ENCODE results near the gene PSMD10.

Gene PSMD10

GRCh38 chrX:108071578-108071977 lies 19.8 kb downstream of the PSMD10 start:
- no peak for DNase-seq

GRCh38 chrX:108070891-108071290 lies 20.5 kb downstream of the PSMD10 start:
- DNase-seq, result no peak

- no peak for DNase-seq
Observed at GRCh38 chrX:108068121-108068520, 23.2 kb downstream of the PSMD10 start.

- DNase-seq, result no peak
Observed at GRCh38 chrX:108064613-108065012, 26.7 kb downstream of the PSMD10 start.

- DNase-seq, result no peak
Observed at GRCh38 chrX:108064001-108064400, 27.3 kb downstream of the PSMD10 start.

- no peak for DNase-seq
Observed at GRCh38 chrX:108059801-108060200, 31.5 kb downstream of the PSMD10 start.

GRCh38 chrX:108055546-108055945 lies 35.8 kb downstream of the PSMD10 start:
- no peak for DNase-seq

GRCh38 chrX:108053218-108053617 lies 38.1 kb downstream of the PSMD10 start:
- DNase-seq, result no peak

GRCh38 chrX:108049649-108050048 lies 41.7 kb downstream of the PSMD10 start:
- no peak for DNase-seq

GRCh38 chrX:108044554-108045256 lies 46.6 kb downstream of the PSMD10 start, which contains the start of gene VSIG1:
Gene VSIG1, plus strand, starts transcription at chrX:108045065. Its CDS starts 66 bp downstream, at chrX:108045131.
- DNase-seq, result no peak

GRCh38 chrX:108036298-108036973 lies 54.9 kb downstream of the PSMD10 start:
- DNase-seq, result no peak

GRCh38 chrX:108034725-108035124 lies 56.6 kb downstream of the PSMD10 start:
- no peak for DNase-seq

All from CD4-positive, alpha-beta T cell treated with Interleukin-15 for 1 hour (primary cell).